HG02763 (cell line): ENCODE measurements around the gene SRXN1.
"Not testable (repeated sequence)": the region's sequence is repeated elsewhere in the genome, so short reads cannot be mapped to it uniquely, and the experiment has no call there.

Experiments
- ATAC-seq: cut with Tn5 transposase; IDR thresholded peaks from one replicate; pipeline ENCODE4 v1.9.1; 2021; ENCODE audit warnings: mild to moderate bottlenecking, moderate library complexity; ENCODE audit not compliant: unreplicated experiment

The SRXN1 gene

DNA sequence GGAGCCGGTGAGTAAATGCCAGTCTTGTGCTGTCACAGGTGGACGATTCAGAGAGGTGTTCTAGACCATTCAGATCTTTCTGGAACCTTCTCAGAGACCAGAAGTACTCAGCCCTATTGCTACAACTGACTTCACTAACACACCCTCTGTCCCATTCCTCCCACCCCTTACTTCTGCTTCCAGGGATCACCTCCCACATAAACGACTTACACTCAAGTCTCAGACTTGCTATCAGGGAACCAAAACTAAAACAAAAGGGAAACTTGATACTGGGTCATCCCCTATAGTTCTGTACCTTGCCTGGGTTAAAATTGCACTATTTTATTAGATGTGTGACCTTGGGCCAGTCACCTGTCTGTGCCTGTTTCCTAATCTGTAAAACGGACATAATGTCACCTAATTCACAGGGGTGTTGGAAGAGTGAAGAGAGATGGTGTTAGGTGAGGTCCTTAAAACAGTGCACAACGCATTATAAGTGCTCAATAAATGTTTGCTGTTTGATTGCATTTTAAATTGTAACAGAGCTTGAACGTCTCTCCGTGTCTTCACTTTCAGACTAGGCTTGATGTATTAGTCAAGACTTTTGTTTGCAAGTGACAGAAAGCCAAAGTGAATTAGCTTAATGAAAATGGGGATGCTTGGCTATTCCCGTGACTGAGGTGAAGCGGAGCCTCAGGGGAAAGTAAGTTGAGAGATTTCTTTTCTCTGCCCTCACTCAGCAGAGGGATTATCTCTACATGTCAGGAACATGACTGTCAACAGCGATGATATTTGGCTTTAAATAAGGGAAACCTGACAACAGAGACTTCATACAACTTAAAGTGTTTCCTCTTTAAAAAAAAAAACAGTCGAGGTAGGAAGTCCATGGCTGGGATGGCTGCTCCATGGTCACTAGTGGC, 3.0 kb upstream of the SRXN1 start:
- ATAC-seq = no peak

DNA sequence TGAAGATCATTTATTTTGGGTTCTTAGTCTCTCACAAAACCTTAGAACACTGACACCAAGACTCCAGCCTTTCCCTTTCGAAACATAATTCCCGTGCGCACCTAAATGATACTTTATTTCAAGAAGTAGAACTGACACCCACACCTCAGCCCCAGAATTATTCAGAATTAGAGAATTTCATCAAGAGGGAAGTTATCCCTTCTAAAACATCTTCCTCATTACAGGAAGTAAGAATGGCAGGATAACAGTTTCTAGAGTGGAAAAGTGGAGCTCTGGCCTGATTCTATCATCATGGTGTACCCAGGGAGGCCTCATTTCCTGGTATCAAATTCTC, 1.4 kb upstream of the SRXN1 start:
- no peak for ATAC-seq

- no peak for ATAC-seq
Measured at GRCh38 chr20:653590-654416, 803 bp upstream of the SRXN1 start.

DNA sequence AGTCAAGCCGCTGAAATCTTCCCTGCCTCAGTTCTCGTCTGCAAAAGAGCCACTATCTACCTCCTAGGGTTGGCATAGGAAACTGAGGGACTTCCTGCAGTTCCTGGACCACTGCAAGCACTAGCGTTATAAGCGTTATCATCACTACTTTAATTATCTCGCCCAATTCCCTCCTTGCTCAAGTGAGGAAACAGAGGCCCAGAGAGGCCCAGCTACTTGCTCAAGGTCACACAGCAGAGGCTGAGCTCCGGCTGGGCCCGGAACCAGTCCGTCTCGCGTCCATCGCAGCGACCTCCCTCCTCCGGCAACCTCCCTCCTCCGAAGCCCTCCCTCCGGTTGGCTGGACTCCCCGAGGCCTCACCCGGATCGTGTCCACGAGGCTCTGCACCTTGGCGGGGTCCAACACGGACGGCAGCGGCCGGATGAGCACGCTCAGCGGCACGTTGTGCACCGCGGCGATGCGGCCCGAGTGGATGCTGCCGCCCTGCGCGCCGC, 338 bp downstream of the SRXN1 start:
- peak; percentile 15 for ATAC-seq

DNA sequence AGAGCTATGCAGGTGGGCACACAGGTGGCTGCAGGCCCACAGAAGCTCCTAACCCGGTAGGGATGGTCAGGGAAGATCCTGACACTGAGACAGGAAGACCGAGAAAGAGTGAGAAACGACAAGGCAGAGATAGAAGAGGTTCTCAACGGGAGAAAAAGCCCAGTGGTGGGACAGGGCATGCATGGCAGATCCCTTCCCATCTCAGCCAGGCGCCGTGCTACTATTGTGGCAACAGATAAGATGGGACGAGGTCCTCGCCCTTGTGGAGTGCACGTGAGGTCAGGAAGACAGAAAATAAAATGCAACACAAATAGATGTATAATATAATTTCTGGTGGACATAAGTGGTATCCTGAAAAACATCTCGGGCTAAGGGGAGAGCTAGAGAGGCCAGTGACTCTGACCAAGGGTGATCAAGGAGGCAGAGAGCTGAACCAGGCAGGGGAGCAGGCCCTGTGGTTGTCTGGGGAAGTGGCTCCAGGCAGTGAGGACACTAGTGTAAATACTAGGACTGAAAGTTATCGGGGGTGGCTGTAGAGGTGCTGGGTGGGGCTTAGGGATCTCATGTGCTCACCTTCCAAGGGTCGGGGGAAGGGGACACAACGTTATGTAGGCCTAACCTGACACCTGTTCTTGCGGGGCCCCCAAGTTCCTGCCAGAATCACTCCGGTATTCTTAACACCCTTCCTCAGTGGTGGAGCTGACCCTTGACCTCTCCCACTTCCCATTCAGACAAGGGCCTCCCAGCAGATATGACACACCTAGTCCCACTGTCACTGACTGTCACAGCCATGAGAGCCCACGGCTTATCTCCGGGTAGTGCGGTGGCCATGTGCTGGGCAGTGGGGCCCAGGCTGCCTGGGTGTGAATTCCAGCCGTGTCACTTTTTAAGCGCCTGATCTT, 1.0 kb downstream of the SRXN1 start:
- no peak for ATAC-seq

DNA sequence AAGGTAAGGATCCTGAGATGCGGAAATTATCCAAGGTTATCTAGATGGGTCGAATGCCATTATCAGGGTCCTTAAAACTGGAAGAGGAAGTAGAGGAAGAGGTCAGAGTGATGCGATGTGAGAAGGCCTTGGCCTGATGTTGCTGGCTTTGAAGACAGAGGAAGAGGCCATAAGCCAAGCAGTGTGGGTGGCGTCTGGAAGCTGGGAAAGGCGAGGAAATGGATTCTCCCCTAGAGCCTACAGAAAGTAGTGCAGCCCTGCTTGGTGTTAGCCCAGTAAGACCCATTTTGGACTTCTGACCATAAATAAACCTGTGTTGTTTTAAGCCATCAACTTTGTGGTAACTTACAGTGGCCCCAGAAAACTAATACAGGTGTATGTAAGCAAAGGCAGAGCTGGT, 2.0 kb downstream of the SRXN1 start:
- no peak for ATAC-seq

GRCh38 chr20:650281-650680, 2.7 kb downstream of the SRXN1 start:
- no peak for ATAC-seq

- ATAC-seq = no peak
Measured at GRCh38 chr20:647479-648019, 5.5 kb downstream of the SRXN1 start.

GRCh38 chr20:646868-647233, 6.1 kb downstream of the SRXN1 start:
- ATAC-seq = no peak

GRCh38 chr20:646107-646867, 6.7 kb downstream of the SRXN1 start:
- ATAC-seq = no peak

- ATAC-seq = no peak
Measured at GRCh38 chr20:645318-646106, 7.5 kb downstream of the SRXN1 start.

GRCh38 chr20:644692-645317, 8.2 kb downstream of the SRXN1 start:
- no peak for ATAC-seq

DNA sequence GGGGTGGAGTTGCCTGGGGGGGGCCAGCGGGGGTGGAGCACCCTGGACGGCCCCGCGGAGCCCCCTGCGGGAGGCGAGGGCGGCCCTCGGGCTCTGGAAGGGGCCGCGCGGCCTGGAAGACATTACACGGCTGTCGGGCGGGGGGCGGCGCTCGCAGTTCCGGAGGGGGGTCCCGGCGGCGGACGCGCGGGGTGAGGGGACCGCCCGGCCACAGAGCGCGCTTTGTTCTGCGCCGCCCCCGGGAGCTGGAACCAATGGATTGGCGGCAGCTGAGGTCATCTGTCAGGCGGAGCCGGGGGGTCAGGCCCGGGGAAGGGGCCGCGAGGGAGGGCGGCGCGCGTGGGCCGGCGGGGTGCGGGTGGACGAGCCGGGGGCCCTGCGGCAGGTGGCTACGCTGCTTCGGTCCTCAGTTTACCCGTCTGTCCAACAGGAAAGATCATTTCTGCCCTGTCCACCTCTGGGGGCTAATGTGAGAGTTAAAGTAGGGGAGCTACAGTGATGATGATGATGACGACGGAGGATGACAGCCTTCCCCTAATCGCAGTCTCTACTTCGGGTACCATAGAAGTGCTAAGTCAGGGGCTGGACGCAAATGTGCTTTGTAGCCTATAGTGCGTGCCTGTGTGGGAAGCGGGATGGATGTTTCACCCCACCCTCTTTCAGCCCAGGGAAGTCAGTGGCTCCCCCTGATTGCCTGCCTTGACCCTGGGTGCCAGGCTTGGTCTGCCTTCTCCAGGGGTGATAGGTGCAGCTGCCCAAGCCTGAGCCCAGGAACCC, 10.4 kb downstream of the SRXN1 start:
- ATAC-seq = no peak

DNA sequence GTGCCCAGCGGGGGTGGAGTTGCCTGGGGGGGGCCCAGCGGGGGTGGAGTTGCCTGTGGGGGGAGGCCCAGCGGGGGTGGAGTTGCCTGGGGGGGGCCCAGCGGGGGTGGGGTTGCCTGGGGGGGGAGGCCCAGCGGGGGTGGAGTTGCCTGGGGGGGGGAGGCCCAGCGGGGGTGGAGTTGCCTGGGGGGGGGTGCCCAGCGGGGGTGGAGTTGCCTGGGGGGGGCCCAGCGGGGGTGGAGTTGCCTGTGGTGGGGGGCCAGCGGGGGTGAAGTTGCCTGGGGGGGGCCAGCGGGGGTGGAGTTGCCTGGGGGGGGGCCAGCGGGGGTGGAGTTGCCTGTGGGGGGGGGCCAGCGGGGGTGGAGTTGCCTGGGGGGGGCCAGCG, 11.0 kb downstream of the SRXN1 start:
- ATAC-seq = not testable (repeated sequence)

- no peak for ATAC-seq
Measured at GRCh38 chr20:641516-641875, 11.5 kb downstream of the SRXN1 start.

GRCh38 chr20:640674-641515, 12.1 kb downstream of the SRXN1 start:
- no peak for ATAC-seq

GRCh38 chr20:638579-638978, 14.4 kb downstream of the SRXN1 start:
- ATAC-seq = no peak
